Astrocyte (in vitro differentiated cells and primary cell): ENCODE data around the gene CYP46A1. TPM values are rescaled to one million over a fixed set of nuclear protein-coding genes. Genes with fewer than 3 reads are reported as not detected.

Experiments used
- DNase-seq: peaks from one replicate; pipeline ENCODE4 v3.0.0-alpha.2; 2010; ENCODE audit warnings: low read depth
- FAIRE-seq: peaks from 2 replicates; lab custom pipeline; 2011; peaks lifted over from hg19 to GRCh38; lab: Jason Lieb, UNC
- H2AFZ ChIP-seq: 2 replicates; pipeline ENCODE4 v1.6.0; 2012; ENCODE audit warnings: low read depth, low read length, inconsistent platforms
- H3K27ac ChIP-seq: 2 replicates; pipeline ENCODE4 v1.5.1; 2011; ENCODE audit warnings: low read depth, low read length, inconsistent platforms
- H3K27me3 ChIP-seq: 2 replicates; pipeline ENCODE4 v1.6.0; 2011; ENCODE audit warnings: low read length, inconsistent platforms; ENCODE audit not compliant: insufficient read depth
- H3K36me3 ChIP-seq: 2 replicates; pipeline ENCODE4 v1.5.1; 2011; ENCODE audit warnings: low read length, inconsistent platforms; ENCODE audit not compliant: insufficient read depth
- H3K4me1 ChIP-seq: 2 replicates; pipeline ENCODE4 v1.5.1; 2011; ENCODE audit warnings: low read length, inconsistent platforms; ENCODE audit not compliant: insufficient read depth
- H3K4me2 ChIP-seq: 2 replicates; pipeline ENCODE4 v1.6.0; 2012; ENCODE audit warnings: low read length, inconsistent platforms
- H3K4me3 ChIP-seq: 2 replicates; pipeline ENCODE4 v1.5.1; 2011; ENCODE audit warnings: low read depth, mild to moderate bottlenecking, low read length, inconsistent platforms; ENCODE audit not compliant: insufficient read depth
- H3K79me2 ChIP-seq: 2 replicates; pipeline ENCODE4 v1.6.0; 2012; ENCODE audit warnings: mild to moderate bottlenecking, low read length, inconsistent platforms; ENCODE audit not compliant: insufficient read depth
- H3K9ac ChIP-seq: 2 replicates; pipeline ENCODE4 v1.6.0; 2012; ENCODE audit warnings: mild to moderate bottlenecking, low read length, inconsistent platforms
- H3K9me3 ChIP-seq: 2 replicates; pipeline ENCODE4 v1.5.1; 2012; ENCODE audit warnings: low read depth, mild to moderate bottlenecking, low read length, inconsistent platforms; ENCODE audit not compliant: insufficient read depth
- H4K20me1 ChIP-seq: 2 replicates; pipeline ENCODE4 v1.6.0; 2012; ENCODE audit warnings: low read length, inconsistent platforms; ENCODE audit not compliant: insufficient read depth
- H3K27ac Mint-ChIP-seq: one replicate; pipeline ENCODE4 v1.8.0; 2021; ENCODE audit warnings: mild to moderate bottlenecking, mixed read lengths; ENCODE audit not compliant: unreplicated experiment
- H3K27me3 Mint-ChIP-seq: one replicate; pipeline ENCODE4 v1.8.0; 2021; ENCODE audit warnings: low read depth, mixed read lengths; ENCODE audit not compliant: unreplicated experiment
- H3K36me3 Mint-ChIP-seq: one replicate; pipeline ENCODE4 v1.8.0; 2021; ENCODE audit warnings: low read depth, mixed read lengths; ENCODE audit not compliant: unreplicated experiment
- H3K4me1 Mint-ChIP-seq: one replicate; pipeline ENCODE4 v1.8.0; 2021; ENCODE audit warnings: low read depth, mixed read lengths; ENCODE audit not compliant: unreplicated experiment
- H3K4me3 Mint-ChIP-seq: one replicate; pipeline ENCODE4 v1.8.0; 2021; ENCODE audit warnings: mild to moderate bottlenecking, moderate library complexity, mixed read lengths; ENCODE audit not compliant: unreplicated experiment
- H3K9me3 Mint-ChIP-seq: one replicate; pipeline ENCODE4 v1.8.0; 2021; ENCODE audit warnings: mild to moderate bottlenecking, mixed read lengths; ENCODE audit not compliant: unreplicated experiment
- EZH2 ChIP-seq: IDR thresholded peaks from 2 replicates; pipeline ENCODE4 v1.6.1; 2012; ENCODE audit warnings: mild to moderate bottlenecking, low read length, inconsistent platforms; ENCODE audit not compliant: insufficient read depth
- total RNA-seq: library from RNA; stranded (reverse); gene quantifications from 2 replicates; pipeline ENCODE4 v1.2.1, GENCODE V29; 2021
- TF ChIP-seq, protein P1 (sequence below): IDR thresholded peaks from 2 replicates; pipeline ENCODE4 v1.5.1; 2011; ENCODE audit warnings: low read depth, mild to moderate bottlenecking, inconsistent platforms, low read length, moderate library complexity; ENCODE audit not compliant: insufficient read depth

CYP46A1 gene
- total RNA-seq, 1 donor from 2014 or later: 0.52 TPM

DNA sequence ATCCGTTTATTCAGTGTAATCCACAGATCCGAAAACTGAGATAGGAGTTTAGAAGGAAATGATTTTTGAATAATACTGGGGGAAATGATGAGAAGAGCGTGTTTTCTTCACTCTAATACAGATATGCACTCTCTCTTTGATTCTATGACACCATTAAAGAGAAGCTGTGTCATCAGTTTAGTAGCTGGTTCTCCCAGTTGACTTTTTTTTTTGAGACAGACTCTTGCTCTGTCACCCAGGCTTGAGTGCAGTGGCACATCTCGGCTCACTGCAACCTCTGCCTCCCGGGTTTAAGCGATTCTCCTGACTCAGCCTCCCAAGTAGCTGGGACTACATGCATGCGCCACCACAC lies 60.8 kb downstream of the CYP46A1 start:
- no peak for TF ChIP-seq EZH2
- TF ChIP-seq, protein P1, sequence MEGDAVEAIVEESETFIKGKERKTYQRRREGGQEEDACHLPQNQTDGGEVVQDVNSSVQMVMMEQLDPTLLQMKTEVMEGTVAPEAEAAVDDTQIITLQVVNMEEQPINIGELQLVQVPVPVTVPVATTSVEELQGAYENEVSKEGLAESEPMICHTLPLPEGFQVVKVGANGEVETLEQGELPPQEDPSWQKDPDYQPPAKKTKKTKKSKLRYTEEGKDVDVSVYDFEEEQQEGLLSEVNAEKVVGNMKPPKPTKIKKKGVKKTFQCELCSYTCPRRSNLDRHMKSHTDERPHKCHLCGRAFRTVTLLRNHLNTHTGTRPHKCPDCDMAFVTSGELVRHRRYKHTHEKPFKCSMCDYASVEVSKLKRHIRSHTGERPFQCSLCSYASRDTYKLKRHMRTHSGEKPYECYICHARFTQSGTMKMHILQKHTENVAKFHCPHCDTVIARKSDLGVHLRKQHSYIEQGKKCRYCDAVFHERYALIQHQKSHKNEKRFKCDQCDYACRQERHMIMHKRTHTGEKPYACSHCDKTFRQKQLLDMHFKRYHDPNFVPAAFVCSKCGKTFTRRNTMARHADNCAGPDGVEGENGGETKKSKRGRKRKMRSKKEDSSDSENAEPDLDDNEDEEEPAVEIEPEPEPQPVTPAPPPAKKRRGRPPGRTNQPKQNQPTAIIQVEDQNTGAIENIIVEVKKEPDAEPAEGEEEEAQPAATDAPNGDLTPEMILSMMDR: no peak
- no peaks in the 10 kb centered on the region for H3K36me3 Mint-ChIP-seq
- peaks cover 6% of the 10 kb centered on the region for H3K79me2 ChIP-seq
- no peak for FAIRE-seq
- H3K27ac Mint-ChIP-seq: peak overlapping the region; percentile 84
- peaks cover 33% of the 10 kb centered on the region for H3K27me3 Mint-ChIP-seq
- peak overlapping the region; percentile 73 for H3K4me2 ChIP-seq
- H4K20me1 ChIP-seq: no peaks in the 10 kb centered on the region
- peaks cover 33% of the 10 kb centered on the region for H3K4me1 ChIP-seq
- H3K36me3 ChIP-seq: no peaks in the 10 kb centered on the region
- H3K9me3 ChIP-seq: no peaks in the 10 kb centered on the region
- H3K4me1 Mint-ChIP-seq: peaks cover 14% of the 10 kb centered on the region
- no peaks in the 10 kb centered on the region for H3K27me3 ChIP-seq
- peak overlapping the region; percentile 79 for H3K9ac ChIP-seq
- no peaks in the 10 kb centered on the region for H3K9me3 Mint-ChIP-seq
- H3K27ac ChIP-seq: peak overlapping the region; percentile 94
- no peak overlapping the region for H2AFZ ChIP-seq
- no peak overlapping the region for H3K4me3 Mint-ChIP-seq
- no peak overlapping the region for H3K4me3 ChIP-seq
- no peak for DNase-seq

DNA sequence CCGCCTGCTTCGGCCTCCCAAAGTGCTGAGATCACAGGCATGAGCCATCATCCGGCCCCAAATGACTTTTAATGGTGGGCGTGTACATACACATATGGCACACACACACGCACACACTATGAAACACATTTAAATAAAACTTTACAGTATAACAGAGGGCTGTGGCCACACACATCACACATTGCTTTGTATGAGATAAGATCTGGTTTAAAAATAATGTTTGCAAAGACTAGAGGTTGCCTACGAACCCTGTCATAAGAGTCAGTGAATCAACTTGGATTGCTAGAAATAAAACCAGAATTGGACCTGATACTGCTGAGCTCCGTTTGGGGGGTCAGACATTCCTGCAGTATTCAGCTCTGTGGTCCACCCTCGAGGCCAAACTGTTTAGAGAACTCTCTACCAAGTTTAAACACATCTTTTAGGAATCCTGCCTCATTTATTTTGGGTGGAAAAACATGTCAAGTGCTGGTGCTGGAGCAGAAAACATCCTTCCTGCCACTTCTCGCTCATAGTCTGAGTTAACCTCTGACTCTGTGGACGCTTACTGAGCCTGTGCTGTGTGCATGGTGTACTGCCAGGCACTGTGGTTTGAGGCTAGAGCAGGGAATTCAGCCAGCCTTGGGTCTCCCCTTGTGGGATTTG lies 61.3 kb downstream of the CYP46A1 start:
- Mint-ChIP-seq H3K4me1 (peaks cover 14% of the 10 kb centered on the region), H3K27ac (peak overlapping the region; percentile 84), H3K27me3 (peaks cover 35% of the 10 kb centered on the region), H3K9me3 (no peaks in the 10 kb centered on the region), H3K36me3 (no peaks in the 10 kb centered on the region), H3K4me3 (no peak overlapping the region)
- FAIRE-seq (no peak), DNase-seq (peak; percentile 95)
- H3K27me3 ChIP-seq: no peaks in the 10 kb centered on the region
- peak overlapping the region; percentile 94 for H3K27ac ChIP-seq
- peaks cover 37% of the 10 kb centered on the region for H3K4me1 ChIP-seq
- H3K9me3 ChIP-seq: no peaks in the 10 kb centered on the region
- no peak overlapping the region for H3K4me3 ChIP-seq
- TF ChIP-seq, protein P1: no peak
- TF ChIP-seq EZH2: no peak
- no peaks in the 10 kb centered on the region for H3K36me3 ChIP-seq
- no peaks in the 10 kb centered on the region for H4K20me1 ChIP-seq
- H2AFZ ChIP-seq: no peak overlapping the region
- H3K4me2 ChIP-seq: peak overlapping the region; percentile 73
- peak overlapping the region; percentile 79 for H3K9ac ChIP-seq
- peaks cover 6% of the 10 kb centered on the region for H3K79me2 ChIP-seq

DNA sequence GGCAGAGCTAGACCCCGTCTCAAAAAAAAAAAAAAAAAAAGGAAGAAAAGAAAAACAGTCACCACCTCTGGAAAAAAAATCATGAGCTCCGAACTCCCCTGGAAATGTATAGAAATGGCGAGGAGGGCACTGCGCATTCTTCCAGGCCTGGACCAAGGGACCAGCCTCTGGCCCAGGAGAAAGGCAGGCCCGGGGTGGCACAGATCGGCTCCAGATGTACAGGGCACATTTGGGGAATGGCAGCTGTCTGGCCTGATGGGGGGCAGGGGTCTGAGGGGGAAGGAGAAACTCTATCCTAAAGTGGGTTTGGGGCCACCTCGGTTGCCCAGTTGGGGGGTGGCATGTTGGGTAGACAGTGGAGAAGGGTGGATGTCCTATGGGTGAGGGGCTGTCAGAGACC lies 63.1 kb downstream of the CYP46A1 start:
- FAIRE-seq (no peak), DNase-seq (no peak)
- no peaks in the 10 kb centered on the region for H4K20me1 ChIP-seq
- no peak overlapping the region for H3K4me3 Mint-ChIP-seq
- no peaks in the 10 kb centered on the region for H3K9me3 ChIP-seq
- no peak overlapping the region for H3K4me3 ChIP-seq
- H3K79me2 ChIP-seq: no peaks in the 10 kb centered on the region
- no peaks in the 10 kb centered on the region for H3K27me3 ChIP-seq
- no peak overlapping the region for H3K9ac ChIP-seq
- no peaks in the 10 kb centered on the region for H3K9me3 Mint-ChIP-seq
- H3K36me3 ChIP-seq: no peaks in the 10 kb centered on the region
- no peak overlapping the region for H3K27ac ChIP-seq
- no peak overlapping the region for H3K27ac Mint-ChIP-seq
- H3K27me3 Mint-ChIP-seq: peaks cover 31% of the 10 kb centered on the region
- H3K4me1 ChIP-seq: peaks cover 49% of the 10 kb centered on the region
- no peak overlapping the region for H2AFZ ChIP-seq
- H3K36me3 Mint-ChIP-seq: no peaks in the 10 kb centered on the region
- TF ChIP-seq, protein P1: no peak
- TF ChIP-seq EZH2: no peak
- peaks cover 21% of the 10 kb centered on the region for H3K4me1 Mint-ChIP-seq
- no peak overlapping the region for H3K4me2 ChIP-seq
